Sigmoid colon (tissue), 4 donors: Measurements from ENCODE around the gene NDUFAF2.

Experiments used
- CTCF ChIP-seq, 4 experiments: fragments of 450-650 bp in 3 of 4; fragments of 200-600 bp in 1 of 4; IDR thresholded peaks; one replicate each; pipeline ENCODE4 v1.5.1; 2016 to 2019; ENCODE audit warnings: antibody characterized with exemption in 4 of 4, mild to moderate bottlenecking in 3 of 4, moderate library complexity in 2 of 4
- EP300 ChIP-seq, 4 donors: sonication (generic); formaldehyde crosslinking; IDR thresholded peaks; one replicate each; pipeline ENCODE4 v1.6.1; 2017; ENCODE audit warnings: antibody characterized with exemption in 4 of 4
- POLR2A ChIP-seq, 2 donors: fragments of 450-650 bp; IDR thresholded peaks; one replicate each; pipeline ENCODE4 v1.6.1; 2016; ENCODE audit warnings: antibody characterized with exemption in 2 of 2, mild to moderate bottlenecking in 2 of 2, moderate library complexity in 2 of 2
- POLR2AphosphoS5 ChIP-seq, 4 donors: sonication (generic); formaldehyde crosslinking; IDR thresholded peaks; one replicate each; pipeline ENCODE4 v1.6.1; 2017; ENCODE audit warnings: antibody characterized with exemption in 4 of 4

DNA sequence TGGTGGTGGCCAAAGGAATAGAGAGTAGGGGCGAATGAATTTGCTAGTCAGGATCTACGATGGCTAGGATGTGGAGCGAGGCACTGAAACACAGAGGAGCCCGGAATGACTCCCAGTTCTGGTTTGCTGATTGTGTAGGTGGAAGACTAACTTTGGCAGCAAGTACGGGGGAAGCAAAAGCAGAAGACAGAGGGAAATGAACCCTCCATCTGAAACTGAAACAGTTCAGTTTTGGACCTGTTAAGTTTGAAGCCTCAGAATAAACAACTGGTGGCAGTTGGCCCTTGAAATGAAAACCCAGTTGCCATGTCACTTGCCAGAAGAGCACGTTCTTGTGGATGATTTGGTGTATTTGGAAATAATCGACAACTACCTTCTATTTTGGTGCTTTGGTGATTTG is 232.7 kb downstream of the NDUFAF2 start:
- TF ChIP-seq POLR2A (IDR thresholded peaks at IDR 0.05) (no peak), POLR2AphosphoS5 (IDR thresholded peaks at IDR 0.05) (no peak), CTCF (IDR thresholded peaks at IDR 0.05) (no peak), EP300 (IDR thresholded peaks at IDR 0.05) (no peak)
